Measurements from ENCODE around the gene TUBA4B. TPM values are rescaled to one million over a fixed set of nuclear protein-coding genes. Genes with fewer than 3 reads are reported as not detected.
A peak's percentile ranks its signal among the peaks of the same experiment; 100 is the strongest.
"Not testable (repeated sequence)": the region's sequence is repeated elsewhere in the genome, so short reads cannot be mapped to it uniquely, and the experiment has no call there.

The TUBA4B gene
- total RNA-seq, 4 donors from 2014 or later, result not detected

GRCh38 chr2:219252084-219252483 is 959 bp upstream of the TUBA4B start:
- WGBS, 2 donors (ENCODE audit: low coverage in 1 of 2), result 65% methylated on average over 2 of the region's 5 CpGs; no CpG with 5 or more reads in 1 of the 2 donors
- Histone ChIP-seq H3K27ac (peak overlapping the region in 3 of 4 donors; percentile 87 to 90 (median 88)), H3K27me3 (no peaks in the 10 kb centered on the region), H3K36me3 (peaks cover 0 to 42% of the 10 kb centered on the region in 2 donors), H3K9me3 (no peaks in the 10 kb centered on the region), H3K4me3 (peak overlapping the region in 1 of 2 donors; percentile 66), H3K4me1 (peaks cover 0 to 75% (median 26%) of the 10 kb centered on the region in 3 donors)
- ATAC-seq, result no peak
- no peak for TF ChIP-seq CTCF (IDR thresholded peaks at IDR 0.05)
- no peak for TF ChIP-seq POLR2A (IDR thresholded peaks at IDR 0.05)
- no peak for TF ChIP-seq EP300 (IDR thresholded peaks at IDR 0.05)
- TF ChIP-seq POLR2AphosphoS5 (IDR thresholded peaks at IDR 0.05), result no peak

- H3K4me3 ChIP-seq, result peak overlapping the region; percentile 53 to 66
- WGBS, 2 donors (ENCODE audit: low coverage in 1 of 2), result 0 to 57% methylated on average over 1 to 2 of the region's 9 CpGs
- TF ChIP-seq POLR2A (IDR thresholded peaks at IDR 0.05), result no peak
- peaks cover 0 to 38% of the 10 kb centered on the region in 2 donors for H3K36me3 ChIP-seq
- ATAC-seq, result no peak
- peaks cover 0 to 71% (median 26%) of the 10 kb centered on the region in 3 donors for H3K4me1 ChIP-seq
- peaks cover under 1% of the 10 kb centered on the region for H3K27me3 ChIP-seq
- H3K9me3 ChIP-seq, result no peaks in the 10 kb centered on the region
- H3K27ac ChIP-seq, result peak overlapping the region; percentile 47 to 90 (median 88)
These were observed 508 bp upstream of the TUBA4B start for GRCh38 chr2:219252570-219252899.

- Histone ChIP-seq H3K4me1 (peaks cover 0 to 61% (median 26%) of the 10 kb centered on the region in 3 donors), H3K27me3 (peaks cover 10% of the 10 kb centered on the region), H3K27ac (peak within 1 kb of the TSS; percentile 47 to 90 (median 88)), H3K9me3 (no peaks in the 10 kb centered on the region), H3K36me3 (peaks cover 0 to 23% of the 10 kb centered on the region in 2 donors), H3K4me3 (peak within 1 kb of the TSS; percentile 53 to 66)
- no CpG with 5 or more reads among the region's 76 CpGs for WGBS, 2 donors (ENCODE audit: low coverage in 1 of 2)
- ATAC-seq, result peak; percentile 87
- TF ChIP-seq POLR2AphosphoS5 (IDR thresholded peaks at IDR 0.05) (peak; percentile 94), EP300 (IDR thresholded peaks at IDR 0.05) (no peak), CTCF (IDR thresholded peaks at IDR 0.05) (peak in 3 of 4 experiments; percentile 29 to 37 (median 33)), POLR2A (IDR thresholded peaks at IDR 0.05) (peak; percentile 92 to 93)
These were observed 928 bp downstream of the TUBA4B start, which contains the start of gene TUBA4A for GRCh38 chr2:219253753-219254589. Gene TUBA4A (minus strand): TSS chr2:219253918. CDS start chr2:219253858, 60 bp downstream.

GRCh38 chr2:219254590-219255201 is 1.7 kb downstream of the TUBA4B start:
- Histone ChIP-seq H3K4me3 (peak overlapping the region; percentile 53 to 66), H3K27ac (peak overlapping the region; percentile 30 to 90 (median 88)), H3K9me3 (no peaks in the 10 kb centered on the region), H3K36me3 (peaks cover 0 to 20% of the 10 kb centered on the region in 2 donors), H3K4me1 (peaks cover 0 to 53% (median 18%) of the 10 kb centered on the region in 3 donors), H3K27me3 (peaks cover 14% of the 10 kb centered on the region)
- 23 to 32% methylated on average over 6 of the region's 12 CpGs for WGBS, 2 donors (ENCODE audit: low coverage in 1 of 2)
- peak; percentile 1 for ATAC-seq
- no peak for TF ChIP-seq EP300 (IDR thresholded peaks at IDR 0.05)
- TF ChIP-seq CTCF (IDR thresholded peaks at IDR 0.05), result no peak
- no peak for TF ChIP-seq POLR2AphosphoS5 (IDR thresholded peaks at IDR 0.05)
- TF ChIP-seq POLR2A (IDR thresholded peaks at IDR 0.05), result no peak

- H3K27ac ChIP-seq, H3K36me3 ChIP-seq, H3K9me3 ChIP-seq, H3K4me3 ChIP-seq, ATAC-seq: not testable (repeated sequence)
- Histone ChIP-seq H3K4me1 (peaks cover 0 to 13% (median 7%) of the 10 kb centered on the region in 3 donors), H3K27me3 (peaks cover 42% of the 10 kb centered on the region)
- WGBS, 2 donors (ENCODE audit: low coverage in 1 of 2), result 62 to 82% methylated on average over 5 to 9 of the region's 10 CpGs
These were observed 5.9 kb downstream of the TUBA4B start for GRCh38 chr2:219258942-219259341.
